Mesendoderm (in vitro differentiated cells): ENCODE data around the gene PLEKHO2.
A peak's percentile ranks its signal among the peaks of the same experiment; 100 is the strongest.

Experiments used
- DNase-seq: peaks from one replicate; pipeline ENCODE4 v3.0.0; 2013
- H2AK5ac ChIP-seq: 2 replicates; pipeline ENCODE4 v1.6.1; 2013; ENCODE audit warnings: low read length, inconsistent platforms
- H2BK120ac ChIP-seq: 2 replicates; pipeline ENCODE4 v1.6.1; 2013; ENCODE audit warnings: low read depth, mild to moderate bottlenecking, low read length, moderate library complexity, mixed read lengths
- H2BK15ac ChIP-seq: replicated peaks from 2 replicates; pipeline ENCODE4 v1.6.1; 2013; ENCODE audit warnings: low read depth, mild to moderate bottlenecking, moderate library complexity
- H2BK5ac ChIP-seq: 2 replicates; pipeline ENCODE4 v1.6.1; 2013; ENCODE audit warnings: low read length, inconsistent platforms
- H3K18ac ChIP-seq: 2 replicates; pipeline ENCODE4 v1.6.1; 2013; ENCODE audit warnings: mild to moderate bottlenecking, low read length, mixed read lengths
- H3K23ac ChIP-seq: one replicate; pipeline ENCODE4 v1.6.1; 2013; ENCODE audit warnings: low read length
- H3K27ac ChIP-seq: 2 replicates; pipeline ENCODE4 v1.5.1; 2013; ENCODE audit warnings: low read depth, mild to moderate bottlenecking, inconsistent platforms, low read length, moderate library complexity
- H3K27me3 ChIP-seq: 2 replicates; pipeline ENCODE4 v1.6.1; 2013; ENCODE audit warnings: low read length, control low read depth, mild to moderate bottlenecking, inconsistent platforms; ENCODE audit not compliant: insufficient read depth, poor library complexity
- H3K36me3 ChIP-seq: 2 replicates; pipeline ENCODE4 v1.6.1; 2013; ENCODE audit warnings: low read length, inconsistent platforms; ENCODE audit not compliant: control insufficient read depth, insufficient read depth
- H3K4ac ChIP-seq: one replicate; pipeline ENCODE4 v1.6.1; 2013; ENCODE audit warnings: low read depth, mild to moderate bottlenecking, low read length, moderate library complexity
- H3K4me1 ChIP-seq: 2 replicates; pipeline ENCODE4 v1.6.1; 2013; ENCODE audit warnings: low read depth, low read length, inconsistent platforms; ENCODE audit not compliant: control insufficient read depth
- H3K4me2 ChIP-seq: 2 replicates; pipeline ENCODE4 v1.6.1; 2013; ENCODE audit warnings: low read length
- H3K4me3 ChIP-seq: 2 replicates; pipeline ENCODE4 v1.5.1; 2013; ENCODE audit warnings: mild to moderate bottlenecking, low read length
- H3K56ac ChIP-seq: one replicate; pipeline ENCODE4 v1.6.1; 2013; ENCODE audit warnings: low read length
- H3K79me1 ChIP-seq: 2 replicates; pipeline ENCODE4 v1.6.1; 2013; ENCODE audit warnings: low read length, inconsistent platforms
- H3K79me2 ChIP-seq: 2 replicates; pipeline ENCODE4 v1.6.1; 2013; ENCODE audit warnings: mild to moderate bottlenecking, low read length; ENCODE audit not compliant: control insufficient read depth, insufficient read depth
- H3K9ac ChIP-seq: 2 replicates; pipeline ENCODE4 v1.6.1; 2013; ENCODE audit warnings: low read length, inconsistent platforms
- H4K5ac ChIP-seq: one replicate; pipeline ENCODE4 v1.6.1; 2013; ENCODE audit warnings: low read length
- H4K8ac ChIP-seq: one replicate; pipeline ENCODE4 v1.6.1; 2013; ENCODE audit warnings: low read depth, mild to moderate bottlenecking, control low read depth, low read length, moderate library complexity
- WGBS: extraction: QIAGEN DNeasy Blood & Tissue Kit; methylation state at CpG from one replicate; pipeline ENCODE4 v1.1.7; 2013; ENCODE audit warnings: low lambda C conversion rate, missing lambda C conversion rate; ENCODE audit not compliant: insufficient coverage; ENCODE audit errors: extremely low coverage; 5-methylcytosine and 5-hydroxymethylcytosine counted together

PLEKHO2 gene

DNA sequence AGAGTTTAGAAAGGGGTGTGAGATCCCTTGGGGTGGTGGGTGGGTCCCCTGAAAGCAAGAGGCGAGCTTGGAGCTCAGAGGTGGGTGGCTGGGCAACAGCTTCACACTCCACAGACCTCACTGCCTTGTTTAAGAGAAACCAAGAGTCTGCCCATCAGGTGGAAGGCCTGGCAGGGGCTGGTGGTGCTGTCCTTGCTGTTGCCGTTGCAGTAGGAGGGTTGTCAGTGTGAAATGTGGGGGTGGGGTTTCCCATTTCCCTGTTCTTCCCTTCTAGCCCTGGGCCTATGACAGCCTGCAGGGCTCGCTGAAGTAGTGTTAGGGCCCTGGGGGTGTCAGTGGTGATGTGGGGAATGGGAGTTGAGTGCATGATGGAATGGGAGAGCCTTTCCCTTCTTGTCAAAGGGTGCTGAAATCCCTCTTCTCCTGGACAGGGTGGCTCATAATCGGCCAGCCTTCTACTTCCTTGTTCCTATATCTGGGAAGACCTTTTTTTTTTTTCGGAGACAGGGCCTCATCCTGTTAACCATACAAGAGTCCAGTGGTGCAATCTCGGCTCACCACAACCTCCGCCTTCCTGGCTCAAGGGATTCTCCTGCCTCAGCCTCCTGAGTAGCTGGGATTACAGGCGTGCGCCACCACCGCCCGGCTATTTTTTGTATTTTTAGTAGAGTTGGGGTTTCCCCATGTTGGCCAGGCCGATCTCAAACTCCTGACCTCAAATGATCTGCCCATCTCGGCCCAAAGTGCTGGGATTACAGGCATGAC lies 4.3 kb downstream of the PLEKHO2 start:
- H3K4me1 ChIP-seq, result peaks cover 24% of the 10 kb centered on the region
- H3K56ac ChIP-seq, result peak overlapping the region; percentile 25
- peak overlapping the region; percentile 2 for H3K9ac ChIP-seq
- peaks cover 41% of the 10 kb centered on the region for H3K79me1 ChIP-seq
- peaks cover 61% of the 10 kb centered on the region for H3K79me2 ChIP-seq
- H2AK5ac ChIP-seq, result no peak overlapping the region
- H3K4ac ChIP-seq, result no peak overlapping the region
- WGBS, result no CpG with 5 or more reads among the region's 13 CpGs
- no peak for DNase-seq
- no peak overlapping the region for H3K4me2 ChIP-seq
- H2BK120ac ChIP-seq, result no peak overlapping the region
- H3K4me3 ChIP-seq, result no peak overlapping the region
- H3K23ac ChIP-seq, result peak overlapping the region; percentile 66
- no peak overlapping the region for H3K18ac ChIP-seq
- H4K8ac ChIP-seq, result no peak overlapping the region
- no peaks in the 10 kb centered on the region for H3K27me3 ChIP-seq
- H4K5ac ChIP-seq, result no peak overlapping the region
- H3K36me3 ChIP-seq, result peaks cover 1% of the 10 kb centered on the region
- H2BK15ac ChIP-seq, result no peak overlapping the region
- no peak overlapping the region for H2BK5ac ChIP-seq
- no peak overlapping the region for H3K27ac ChIP-seq

DNA sequence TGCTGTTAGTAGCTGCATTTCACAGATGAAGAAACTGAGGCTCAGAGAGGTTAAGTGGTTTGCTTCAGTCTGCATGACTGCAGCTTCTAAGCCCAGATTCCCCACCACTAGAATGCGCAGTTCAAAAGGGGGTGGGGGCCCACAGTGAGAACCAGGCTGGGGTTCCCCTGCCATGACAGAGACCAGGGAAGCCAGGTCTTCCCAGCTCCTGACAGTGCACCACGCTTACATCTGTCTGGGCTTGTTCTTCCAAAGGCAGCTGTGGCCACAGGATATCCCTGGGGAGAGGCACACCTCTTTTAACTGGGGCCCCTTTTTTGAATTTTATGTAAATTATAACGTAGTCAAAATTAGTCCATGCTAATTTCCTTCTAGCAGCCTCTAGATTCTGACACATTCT lies 5.3 kb downstream of the PLEKHO2 start:
- WGBS, result no CpG with 5 or more reads among the region's 3 CpGs
- DNase-seq, result no peak
- Histone ChIP-seq H3K27ac (peak overlapping the region; percentile 3), H3K4me2 (no peak overlapping the region), H4K5ac (no peak overlapping the region), H3K18ac (no peak overlapping the region), H2BK5ac (no peak overlapping the region), H2BK15ac (no peak overlapping the region), H4K8ac (no peak overlapping the region), H3K36me3 (peaks cover 1% of the 10 kb centered on the region), H3K4ac (no peak overlapping the region), H3K9ac (no peak overlapping the region), H3K79me1 (peaks cover 43% of the 10 kb centered on the region), H3K23ac (no peak overlapping the region), H2BK120ac (no peak overlapping the region), H3K56ac (no peak overlapping the region), H3K27me3 (no peaks in the 10 kb centered on the region), H2AK5ac (no peak overlapping the region), H3K79me2 (peaks cover 63% of the 10 kb centered on the region), H3K4me1 (peaks cover 29% of the 10 kb centered on the region), H3K4me3 (no peak overlapping the region)

DNA sequence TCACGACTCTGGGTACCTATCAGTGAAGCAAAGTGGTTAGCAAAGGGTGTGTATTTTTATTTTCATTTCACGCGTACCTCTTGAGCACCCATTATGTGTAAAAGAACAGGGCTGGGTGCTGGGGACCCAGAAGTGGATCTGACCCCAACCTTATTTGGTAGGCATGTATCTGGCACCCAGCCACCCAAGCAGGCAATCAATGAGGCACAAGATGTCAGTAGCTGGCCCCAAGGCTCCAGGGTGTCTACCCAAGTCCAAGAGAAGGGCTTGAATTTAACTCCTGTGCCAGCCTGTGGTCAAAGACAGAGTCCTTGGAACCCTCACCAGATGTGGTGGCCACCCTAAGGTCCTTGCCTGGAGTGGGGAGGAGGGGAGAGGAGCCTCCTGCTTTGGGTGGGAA lies 5.7 kb downstream of the PLEKHO2 start:
- H3K4me1 ChIP-seq, result peaks cover 29% of the 10 kb centered on the region
- H3K36me3 ChIP-seq, result peaks cover 1% of the 10 kb centered on the region
- H2AK5ac ChIP-seq, result no peak overlapping the region
- no peak overlapping the region for H3K4me2 ChIP-seq
- H3K27me3 ChIP-seq, result no peaks in the 10 kb centered on the region
- no peak overlapping the region for H2BK120ac ChIP-seq
- H2BK5ac ChIP-seq, result no peak overlapping the region
- no peak overlapping the region for H4K5ac ChIP-seq
- WGBS, result no CpG with 5 or more reads among the region's 3 CpGs
- no peak overlapping the region for H3K23ac ChIP-seq
- no peak overlapping the region for H3K4ac ChIP-seq
- H3K79me2 ChIP-seq, result peaks cover 63% of the 10 kb centered on the region
- H3K4me3 ChIP-seq, result no peak overlapping the region
- H3K18ac ChIP-seq, result no peak overlapping the region
- H3K27ac ChIP-seq, result no peak overlapping the region
- H3K79me1 ChIP-seq, result peaks cover 44% of the 10 kb centered on the region
- no peak for DNase-seq
- no peak overlapping the region for H4K8ac ChIP-seq
- no peak overlapping the region for H3K56ac ChIP-seq
- H3K9ac ChIP-seq, result no peak overlapping the region
- no peak overlapping the region for H2BK15ac ChIP-seq

DNA sequence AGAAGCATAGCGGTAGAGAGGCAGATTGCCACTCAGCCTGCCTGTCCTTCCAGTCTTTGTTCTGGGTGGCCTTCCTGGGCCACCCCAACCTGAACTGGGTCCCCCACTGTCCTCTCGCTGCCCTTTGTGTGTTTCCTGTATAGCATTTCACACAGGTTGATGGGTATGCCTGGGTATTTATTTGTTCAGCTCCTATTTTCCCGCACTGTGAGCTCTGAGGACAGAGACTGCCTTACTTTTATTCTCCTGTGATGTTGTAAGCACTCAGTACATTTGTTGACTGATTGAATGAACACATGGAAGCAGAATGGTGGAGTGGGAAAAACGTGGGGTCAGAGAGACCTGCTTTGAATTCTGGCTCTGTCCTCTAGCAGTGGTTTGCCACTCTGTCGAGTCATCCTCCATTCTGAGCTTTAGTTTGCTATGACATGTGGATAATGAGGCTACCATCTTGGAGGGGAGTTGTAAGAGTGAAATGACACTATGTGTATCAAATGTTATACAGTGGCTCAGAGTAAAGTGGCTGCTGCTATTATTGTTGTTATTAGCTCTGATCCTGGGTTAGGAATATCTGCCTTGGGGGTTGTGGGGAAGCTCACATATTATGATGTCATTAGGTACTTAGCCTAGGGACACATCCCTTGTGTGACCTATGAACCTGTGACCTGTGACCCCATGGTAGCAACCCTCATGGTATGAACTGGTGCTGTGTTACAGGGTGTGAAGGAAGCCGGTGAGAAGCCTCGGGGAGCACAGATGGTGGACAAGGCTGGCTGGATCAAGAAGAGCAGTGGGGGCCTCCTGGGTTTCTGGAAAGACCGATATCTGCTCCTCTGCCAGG lies 6.4 kb downstream of the PLEKHO2 start:
- Histone ChIP-seq H3K4me2 (no peak overlapping the region), H3K4ac (no peak overlapping the region), H3K27ac (no peak overlapping the region), H3K27me3 (no peaks in the 10 kb centered on the region), H2BK5ac (no peak overlapping the region), H3K4me3 (no peak overlapping the region), H3K56ac (no peak overlapping the region), H3K36me3 (peaks cover 1% of the 10 kb centered on the region), H3K79me1 (peaks cover 39% of the 10 kb centered on the region), H2BK120ac (no peak overlapping the region), H2BK15ac (no peak overlapping the region), H3K79me2 (peaks cover 57% of the 10 kb centered on the region), H3K18ac (no peak overlapping the region), H3K9ac (no peak overlapping the region), H4K5ac (no peak overlapping the region), H2AK5ac (no peak overlapping the region), H3K4me1 (peaks cover 22% of the 10 kb centered on the region), H4K8ac (no peak overlapping the region), H3K23ac (no peak overlapping the region)
- WGBS, result no CpG with 5 or more reads among the region's 8 CpGs
- no peak for DNase-seq

DNA sequence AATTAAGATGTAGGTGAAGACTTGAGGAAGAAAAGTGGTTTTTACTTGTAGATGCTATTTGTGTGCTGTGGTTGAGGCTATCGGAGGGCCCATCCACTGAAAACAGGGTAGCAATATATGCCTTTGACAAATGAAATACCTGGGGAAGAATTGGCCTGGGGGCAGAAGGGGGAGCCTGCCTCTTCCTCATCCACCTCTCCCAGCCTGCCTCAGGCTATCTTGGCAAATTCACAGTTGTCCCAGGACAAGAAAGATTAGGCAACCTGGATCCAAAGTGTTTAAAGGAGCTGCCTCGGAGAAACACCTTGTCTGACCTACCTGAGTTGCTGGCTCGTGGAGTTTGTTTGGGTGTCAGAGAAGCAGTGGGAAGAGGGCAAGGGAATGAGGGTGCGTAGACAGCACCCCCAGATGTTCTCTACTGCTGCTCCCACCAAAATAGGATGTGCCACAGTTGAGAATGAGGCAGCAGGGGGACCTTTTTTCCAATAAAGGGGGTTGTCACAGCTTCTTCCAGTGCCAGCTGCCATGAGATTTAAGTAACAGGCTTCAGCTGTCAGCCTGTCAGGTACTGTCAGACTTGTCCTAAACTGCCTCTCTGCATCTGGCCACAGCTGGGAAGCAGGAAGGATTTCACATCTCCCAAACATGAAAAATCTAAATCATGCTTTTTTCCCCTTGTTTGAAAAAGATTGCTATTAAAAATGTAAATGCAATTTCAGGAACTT lies 9.2 kb downstream of the PLEKHO2 start:
- Histone ChIP-seq H3K36me3 (peaks cover 3% of the 10 kb centered on the region), H2BK5ac (no peak overlapping the region), H3K56ac (no peak overlapping the region), H3K79me2 (peaks cover 37% of the 10 kb centered on the region), H2AK5ac (no peak overlapping the region), H3K4me1 (peaks cover 10% of the 10 kb centered on the region), H2BK120ac (no peak overlapping the region), H2BK15ac (no peak overlapping the region), H3K4ac (no peak overlapping the region), H3K27me3 (no peaks in the 10 kb centered on the region), H3K79me1 (peaks cover 32% of the 10 kb centered on the region), H4K8ac (no peak overlapping the region), H4K5ac (no peak overlapping the region), H3K27ac (peak overlapping the region; percentile 22), H3K4me3 (no peak overlapping the region), H3K9ac (no peak overlapping the region), H3K4me2 (no peak overlapping the region), H3K18ac (no peak overlapping the region), H3K23ac (no peak overlapping the region)
- WGBS, result no CpG with 5 or more reads among the region's 4 CpGs
- DNase-seq, result peak; percentile 44
